EH (cell line): Measurements from ENCODE around the gene RMND5B.
"Not testable (repeated sequence)": the region's sequence is repeated elsewhere in the genome, so short reads cannot be mapped to it uniquely, and the experiment has no call there.

Experiments used
- DNase-seq: peaks from one replicate; pipeline ENCODE4 v3.0.0-alpha.2; 2015; ENCODE audit warnings: low read depth

The RMND5B gene

DNA sequence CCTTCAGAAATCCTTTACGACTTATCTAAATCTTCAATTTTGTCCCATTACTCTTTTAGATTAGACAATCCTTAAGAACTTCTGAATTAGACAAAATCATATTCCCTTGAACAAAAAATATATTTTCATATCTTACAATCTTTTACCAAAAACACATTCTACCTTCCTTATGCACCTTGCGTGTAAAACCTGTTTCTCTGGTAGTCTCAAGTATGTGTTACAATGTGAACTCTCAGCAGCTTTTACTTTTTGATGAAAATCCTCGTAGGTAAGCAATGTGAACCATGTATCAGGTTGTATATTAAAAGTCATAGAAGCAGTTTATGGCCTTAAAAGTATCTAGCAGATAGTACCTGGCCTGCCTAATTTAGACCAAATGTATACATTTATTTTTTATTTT lies 43.6 kb downstream of the RMND5B start:
- DNase-seq = no peak

DNA sequence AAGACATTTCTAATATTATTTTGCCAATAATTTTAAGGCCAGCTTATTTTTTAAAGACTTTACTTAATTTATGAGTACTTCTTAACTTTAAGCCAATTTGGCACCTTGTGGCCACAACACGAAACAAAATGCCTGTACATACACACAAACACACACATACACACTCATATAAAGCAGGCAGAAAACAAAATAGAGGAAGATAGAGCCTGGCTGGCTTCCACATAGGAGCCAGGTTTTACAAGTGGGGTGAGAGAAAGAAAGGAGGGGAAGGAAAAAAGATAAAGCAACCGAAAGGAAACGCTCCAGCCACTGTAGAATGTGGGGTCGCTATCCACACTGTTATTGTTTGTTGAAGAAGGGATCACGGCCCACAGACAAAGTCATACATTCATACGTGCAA lies 46.0 kb downstream of the RMND5B start:
- DNase-seq = no peak

DNA sequence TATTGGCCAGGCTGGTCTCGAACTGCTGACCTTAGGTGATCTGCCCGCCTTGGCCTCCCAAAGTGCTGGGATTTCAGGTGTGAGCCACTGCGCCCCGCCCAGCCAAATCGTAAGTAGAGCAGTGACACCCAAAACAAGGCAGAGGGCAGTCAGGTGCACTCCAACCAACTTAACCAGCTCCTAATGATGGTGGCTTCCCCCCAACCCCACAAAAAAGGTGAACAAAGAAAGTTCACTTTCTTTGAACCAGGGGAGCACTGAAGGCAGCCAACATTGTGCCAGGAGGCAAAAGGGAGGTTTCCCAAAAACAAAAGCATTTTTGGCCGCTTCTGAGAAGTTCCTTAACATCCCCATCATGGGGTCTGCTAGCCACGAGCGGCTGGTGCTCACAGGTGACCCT lies 46.8 kb downstream of the RMND5B start:
- DNase-seq = no peak

DNA sequence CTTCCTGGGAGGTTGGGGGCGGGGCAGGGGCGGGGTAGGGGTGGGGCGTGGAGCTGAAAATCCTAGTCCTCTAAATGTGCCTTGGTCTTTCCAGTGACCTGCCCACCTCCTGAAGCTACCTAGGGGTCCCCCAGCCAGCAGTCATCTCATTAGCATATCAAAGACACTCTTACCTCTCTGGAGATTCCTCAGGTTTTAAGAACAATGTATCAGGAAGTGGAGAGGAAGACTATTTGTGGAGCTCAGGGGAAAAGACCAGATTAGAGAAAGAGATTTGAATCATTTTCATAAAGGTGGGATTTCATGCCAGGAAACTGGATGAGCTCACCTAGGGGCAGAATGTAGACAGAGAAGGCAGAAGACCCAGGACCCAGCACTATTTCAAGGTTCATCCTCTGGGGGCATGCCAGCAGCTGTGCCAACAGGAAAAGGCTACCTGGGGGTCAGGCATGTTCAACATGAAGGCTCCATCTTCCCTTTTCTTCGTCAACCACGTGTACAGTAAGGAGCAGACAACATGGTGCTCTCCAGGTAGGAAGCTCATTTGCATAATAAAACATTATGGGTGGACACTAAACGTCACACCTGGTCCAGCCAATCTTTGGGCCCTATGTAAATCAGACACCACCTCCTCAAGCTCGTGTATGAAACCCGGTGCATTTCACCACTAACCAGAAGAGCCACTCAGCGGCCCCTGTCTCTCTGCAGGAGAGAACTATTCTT lies 49.5 kb downstream of the RMND5B start:
- DNase-seq = no peak

DNA sequence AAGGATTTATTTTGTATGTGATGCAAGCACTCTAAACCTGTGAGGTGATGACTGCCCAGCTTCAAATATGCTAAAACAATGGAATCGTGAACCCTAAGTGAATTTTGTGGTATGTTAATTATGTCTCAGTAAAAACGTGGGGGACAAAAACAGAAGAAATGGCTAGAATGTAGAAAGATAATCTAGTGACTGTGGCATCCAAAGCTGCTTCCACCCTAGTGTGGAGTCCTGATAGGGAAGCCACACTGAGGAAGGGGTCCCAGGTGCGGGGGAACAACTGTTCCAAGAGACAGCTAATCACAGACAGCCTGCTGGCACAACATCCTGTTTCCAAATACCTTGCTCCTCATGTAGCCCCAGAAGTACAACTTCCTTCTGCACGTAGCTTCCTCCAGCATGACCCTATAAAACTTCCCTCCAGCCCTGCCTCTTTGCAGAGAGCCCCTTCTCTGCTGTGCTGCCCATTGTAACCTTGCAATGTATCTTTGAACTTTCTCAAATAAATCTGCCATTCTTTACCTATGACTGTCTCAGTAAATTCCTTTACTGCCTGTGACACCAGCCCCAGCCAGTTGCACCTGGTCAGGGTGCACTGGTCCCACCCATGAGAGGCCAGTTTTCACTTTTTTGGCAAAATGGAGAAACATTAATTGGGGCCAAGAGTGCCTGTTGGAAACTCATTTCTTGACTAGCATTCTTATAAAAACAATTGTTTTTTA lies 51.5 kb downstream of the RMND5B start:
- no peak for DNase-seq

- DNase-seq = no peak
These were observed 55.6 kb downstream of the RMND5B start for GRCh38 chr5:178186427-178186826.

- DNase-seq = no peak
These were observed 56.2 kb downstream of the RMND5B start, which contains the start of gene GMCL2 for GRCh38 chr5:178187014-178187413. Gene GMCL2 (minus strand): TSS chr5:178187371. CDS start chr5:178187299, 72 bp downstream.

DNA sequence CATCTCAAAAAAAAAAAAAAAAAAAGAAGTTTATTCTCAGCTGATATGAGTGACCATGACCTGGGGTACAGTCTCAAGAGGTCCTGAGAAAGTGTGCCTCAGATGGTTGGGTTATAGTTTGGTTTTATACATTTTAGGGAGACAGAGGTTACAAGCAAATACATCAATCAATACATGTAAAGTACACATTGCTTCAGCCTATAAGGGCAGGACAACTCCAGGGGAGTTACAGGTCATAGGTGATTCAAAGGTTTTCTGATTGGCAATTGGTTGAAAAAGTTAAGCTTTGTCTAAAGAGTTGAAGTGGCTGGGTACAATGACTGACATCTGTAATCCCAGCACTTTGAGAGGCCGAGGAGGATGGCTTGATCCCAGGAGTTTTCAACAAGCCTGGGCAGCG lies 58.6 kb downstream of the RMND5B start:
- no peak for DNase-seq

- DNase-seq = no peak
These were observed 60.8 kb downstream of the RMND5B start for GRCh38 chr5:178191661-178192060.

- DNase-seq = no peak
These were observed 61.4 kb downstream of the RMND5B start for GRCh38 chr5:178192244-178192643.

DNA sequence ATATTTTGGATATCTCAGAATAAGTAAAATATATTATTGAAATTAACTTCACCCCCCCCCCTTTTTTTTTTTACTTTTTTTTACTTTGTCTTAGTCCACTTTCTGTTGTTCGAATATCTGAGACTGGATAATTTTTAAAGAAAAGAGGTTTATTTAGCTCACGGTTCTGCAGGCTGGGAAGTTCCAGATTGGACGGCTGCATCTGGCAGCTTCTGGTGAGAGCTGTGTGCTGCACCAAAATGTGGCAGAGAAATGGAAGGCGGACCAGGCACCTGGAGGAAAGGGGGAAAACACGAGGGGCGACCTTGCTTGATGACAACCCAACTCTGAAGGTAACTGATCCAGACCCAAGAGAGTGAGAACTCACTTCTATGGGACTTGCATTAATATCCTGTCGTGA lies 62.0 kb downstream of the RMND5B start:
- no peak for DNase-seq

DNA sequence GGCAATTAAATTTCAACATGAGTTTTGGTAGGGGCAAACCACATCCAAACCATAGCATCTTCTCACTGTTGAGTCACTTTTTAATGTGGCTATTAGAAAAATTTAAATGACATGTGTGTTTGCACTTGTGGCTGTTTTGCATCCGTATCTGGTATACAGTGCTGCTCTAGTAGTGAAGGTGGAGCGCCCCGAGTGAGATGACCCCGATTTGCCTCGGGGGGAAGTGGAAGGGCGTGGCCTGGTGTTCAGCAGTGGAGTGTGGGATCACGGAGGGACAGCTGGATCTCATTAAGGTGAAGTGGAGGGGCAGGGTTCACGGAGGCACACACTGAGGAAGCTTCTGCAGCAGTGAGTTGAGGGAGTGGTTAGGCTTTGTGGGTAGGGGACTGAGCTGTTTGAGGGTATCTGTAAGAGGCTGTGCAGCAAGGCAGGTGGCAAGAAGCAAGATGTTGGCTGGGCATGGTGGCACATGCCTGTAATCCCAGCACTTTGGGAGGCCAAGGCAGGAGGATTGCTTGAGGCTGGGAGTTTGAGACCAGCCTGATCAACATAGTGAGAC lies 62.5 kb downstream of the RMND5B start:
- DNase-seq = no peak

DNA sequence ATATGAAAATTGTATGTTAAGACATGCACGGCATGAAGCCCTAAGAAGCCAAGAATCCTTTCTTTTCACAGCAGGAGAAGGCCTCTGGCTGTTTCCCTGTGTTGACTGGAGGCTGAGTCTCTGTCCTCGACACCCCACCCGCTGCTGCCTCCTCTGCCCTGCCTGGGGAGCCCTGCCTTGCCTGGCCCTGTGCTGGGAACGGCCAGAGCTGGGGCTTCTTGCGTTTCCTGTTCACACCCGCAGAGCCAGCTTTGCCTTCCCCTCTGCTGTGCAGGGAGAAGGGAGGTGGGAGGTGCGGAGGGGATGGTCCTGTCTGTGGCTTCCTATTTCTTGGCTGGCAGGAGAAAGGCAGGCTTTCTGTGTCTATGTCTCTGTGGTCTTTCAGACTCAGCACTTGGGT lies 63.2 kb downstream of the RMND5B start:
- no peak for DNase-seq

DNA sequence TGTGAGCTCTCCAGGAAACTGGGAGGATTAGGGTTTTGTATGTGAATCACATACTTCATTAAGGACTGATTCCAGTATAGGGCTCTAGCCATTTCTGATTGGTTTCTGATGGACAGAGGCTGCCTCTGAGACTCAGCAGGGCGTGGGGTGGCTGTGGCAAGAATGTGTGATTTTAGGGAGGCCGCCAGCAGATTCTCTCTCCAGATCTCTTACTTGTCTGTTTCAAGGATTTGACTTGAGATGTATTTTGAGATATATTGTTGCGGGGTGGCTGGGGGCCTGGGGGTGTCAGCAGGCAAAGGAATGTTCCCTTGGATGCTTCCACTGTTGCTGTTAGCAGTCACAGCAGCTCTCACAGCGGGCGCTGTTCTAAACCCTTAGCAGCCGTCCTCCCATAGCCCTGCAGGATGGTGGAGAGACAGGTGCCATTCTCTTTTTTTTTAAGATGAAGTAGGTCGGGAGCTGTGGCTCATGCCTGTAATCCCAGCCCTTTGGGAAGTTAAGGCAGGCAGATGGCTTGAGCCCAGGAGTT lies 65.5 kb downstream of the RMND5B start:
- no peak for DNase-seq

GRCh38 chr5:178196986-178197385 lies 66.2 kb downstream of the RMND5B start:
- DNase-seq = no peak

DNA sequence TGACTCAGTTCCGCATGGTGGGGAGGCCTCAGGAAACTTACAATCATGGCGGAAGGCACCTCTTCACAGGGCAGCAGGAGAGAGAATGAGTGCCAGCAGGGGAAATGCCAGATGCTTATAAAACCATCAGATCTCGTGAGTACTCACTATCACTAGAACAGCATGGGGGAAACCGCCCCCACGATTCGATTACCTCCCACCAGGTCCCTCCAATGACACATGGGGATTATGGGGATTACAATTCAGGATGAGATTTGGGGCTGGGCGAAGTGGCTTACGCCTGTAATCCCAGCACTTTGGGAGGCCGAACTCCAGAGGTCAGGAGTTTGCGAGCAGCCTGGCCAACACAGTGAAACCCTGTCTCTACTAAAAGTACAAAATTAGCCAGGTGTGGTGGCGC lies 67.3 kb downstream of the RMND5B start:
- not testable (repeated sequence) for DNase-seq

DNA sequence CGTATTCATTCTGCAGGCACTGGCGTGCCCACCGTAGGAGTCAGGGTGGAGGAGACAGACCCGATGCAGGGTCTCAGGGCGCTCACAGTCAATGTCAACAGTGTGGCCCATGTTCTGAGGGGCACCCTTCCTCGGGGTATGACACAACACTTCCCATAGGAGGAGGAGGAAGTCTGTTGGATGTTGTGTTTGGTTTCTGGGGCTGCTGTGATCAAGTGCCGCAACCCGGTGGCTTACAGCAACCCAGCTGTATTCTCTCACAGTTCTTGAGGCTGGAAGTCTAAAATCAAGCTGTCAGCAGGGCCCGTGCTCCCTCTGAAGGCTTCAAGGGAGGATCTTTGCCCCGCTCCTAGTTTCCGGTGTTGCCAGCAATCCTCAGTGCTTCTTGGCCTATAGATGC lies 67.9 kb downstream of the RMND5B start:
- no peak for DNase-seq

DNA sequence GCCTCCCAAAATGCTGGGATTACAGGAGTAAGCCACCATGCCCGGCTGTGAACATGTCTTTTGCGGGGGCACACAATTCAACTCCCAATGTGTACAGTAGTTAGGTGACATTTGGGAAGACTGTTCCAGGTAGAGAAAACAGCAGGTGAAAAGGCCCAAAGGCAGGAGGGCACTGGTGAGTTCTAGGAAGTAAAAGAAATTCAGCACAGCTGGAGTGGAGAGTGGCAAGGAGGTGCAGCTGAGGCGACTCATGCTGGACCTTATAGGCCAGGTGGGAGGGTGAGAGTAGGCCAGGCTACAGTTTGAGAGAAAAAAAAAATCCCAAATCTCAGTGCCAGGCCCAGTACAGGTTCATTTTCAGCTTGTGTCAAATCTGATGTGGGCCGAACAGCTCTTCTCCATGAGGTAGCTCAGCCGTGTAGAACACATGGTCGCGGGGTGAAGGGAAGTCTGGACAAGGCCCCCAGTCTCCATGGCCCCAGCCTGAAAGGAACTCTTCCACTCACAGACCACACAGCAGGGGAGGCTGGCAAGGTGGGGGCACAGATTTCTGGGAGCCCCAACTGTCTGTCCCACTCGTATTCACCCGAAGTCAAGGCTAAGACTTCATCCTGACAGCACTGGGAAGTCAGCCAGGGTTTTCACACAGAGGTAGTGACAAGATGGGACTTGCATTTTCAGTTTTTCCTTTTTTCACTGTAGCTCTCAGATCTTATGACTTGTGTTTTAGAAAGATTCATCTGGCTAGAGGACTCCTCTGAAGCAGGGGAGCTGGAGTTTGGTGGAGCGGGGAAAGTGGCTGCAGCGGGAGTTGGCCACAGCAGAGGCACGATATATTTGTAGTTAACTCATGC lies 69.0 kb downstream of the RMND5B start:
- no peak for DNase-seq
